HG03175 (cell line): ENCODE data around the gene STXBP1.

ENCODE experiments used
- ATAC-seq: cut with Tn5 transposase; IDR thresholded peaks from one replicate; pipeline ENCODE4 v1.9.1; 2021; ENCODE audit warnings: mild to moderate bottlenecking, moderate library complexity; ENCODE audit not compliant: unreplicated experiment

The STXBP1 gene

DNA sequence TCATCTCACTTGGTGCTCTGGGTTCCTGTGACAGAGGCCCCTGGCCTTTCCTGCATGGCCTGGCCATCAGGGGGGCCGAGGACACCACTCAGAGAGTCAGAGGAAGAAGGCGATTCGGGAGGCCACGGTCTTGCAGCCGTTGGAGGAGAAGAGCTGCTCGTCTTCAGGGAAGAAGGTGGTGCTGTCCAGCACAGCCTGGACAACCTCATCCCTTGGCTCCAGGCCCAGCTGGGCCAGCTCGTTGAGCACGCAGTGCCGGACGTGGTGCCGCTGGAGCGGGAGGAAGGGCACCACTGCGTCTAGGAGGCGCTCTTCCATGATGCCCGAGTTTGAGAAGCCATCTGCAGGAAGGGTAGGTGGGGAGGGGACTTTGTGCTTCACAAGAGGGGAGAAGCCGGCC is 119.9 kb downstream of the STXBP1 start:
- ATAC-seq: no peak

DNA sequence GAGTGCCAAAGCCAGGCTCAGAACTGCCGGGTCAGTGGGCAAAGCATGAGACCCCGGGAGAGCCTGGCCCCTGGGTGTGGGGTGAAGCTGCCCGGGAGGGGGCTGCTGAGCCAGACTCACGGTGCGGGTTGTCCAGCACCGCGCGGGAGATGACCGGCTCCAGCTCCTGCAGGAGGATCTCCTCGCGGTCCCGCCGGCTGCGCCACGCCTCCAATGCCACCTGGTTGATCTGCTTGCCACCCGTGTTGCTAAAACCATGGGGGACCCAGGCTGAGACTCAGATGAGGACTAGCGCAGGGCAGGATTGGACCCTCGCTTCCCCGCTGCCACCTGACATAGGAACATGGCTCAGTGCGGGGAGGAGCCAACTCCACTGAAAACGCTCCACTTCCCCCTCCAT is 120.4 kb downstream of the STXBP1 start:
- ATAC-seq: no peak

DNA sequence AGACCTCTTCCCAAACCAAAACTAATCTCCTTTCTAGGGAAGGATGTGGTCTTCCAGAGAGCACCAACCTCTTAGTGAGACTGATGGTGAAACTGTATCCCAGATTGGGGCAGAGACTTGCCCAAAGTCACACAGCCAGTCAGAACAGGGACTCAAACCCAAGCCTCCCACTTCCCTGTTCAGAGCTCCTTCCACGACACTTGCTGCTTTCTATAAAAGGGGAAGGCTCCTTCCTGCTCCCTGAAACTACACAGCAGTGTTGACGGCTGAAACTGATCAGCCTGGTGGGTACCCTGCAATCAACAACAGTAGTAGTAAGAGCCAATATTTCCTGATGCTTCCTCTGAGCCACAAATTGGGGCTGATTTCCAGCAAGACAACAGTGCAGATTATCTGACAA is 121.5 kb downstream of the STXBP1 start:
- ATAC-seq: no peak

DNA sequence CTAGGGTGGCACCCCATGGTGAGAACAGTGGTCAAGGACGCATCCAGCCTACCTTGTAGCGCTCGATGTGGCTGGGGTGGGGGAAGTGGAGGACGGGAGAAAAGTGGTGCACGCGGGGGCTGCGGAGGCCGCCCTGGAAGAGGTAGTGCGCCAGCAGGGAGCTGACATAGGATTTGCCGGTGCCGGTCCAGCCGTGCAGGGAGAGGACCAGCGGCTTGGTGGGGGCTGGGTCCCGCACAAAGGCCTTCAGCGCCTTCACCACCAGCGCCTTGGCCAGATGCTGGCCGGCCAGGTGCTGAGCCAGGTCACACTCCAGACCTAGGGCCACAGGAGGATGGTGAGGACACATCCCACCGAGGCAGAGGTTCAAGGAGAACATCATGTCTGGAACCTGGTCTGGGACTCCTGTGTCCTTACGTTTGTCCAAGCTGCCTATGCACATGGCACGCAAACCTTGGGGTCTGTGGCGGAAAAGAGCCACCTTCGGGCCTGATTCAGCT is 122.2 kb downstream of the STXBP1 start:
- ATAC-seq: no peak

DNA sequence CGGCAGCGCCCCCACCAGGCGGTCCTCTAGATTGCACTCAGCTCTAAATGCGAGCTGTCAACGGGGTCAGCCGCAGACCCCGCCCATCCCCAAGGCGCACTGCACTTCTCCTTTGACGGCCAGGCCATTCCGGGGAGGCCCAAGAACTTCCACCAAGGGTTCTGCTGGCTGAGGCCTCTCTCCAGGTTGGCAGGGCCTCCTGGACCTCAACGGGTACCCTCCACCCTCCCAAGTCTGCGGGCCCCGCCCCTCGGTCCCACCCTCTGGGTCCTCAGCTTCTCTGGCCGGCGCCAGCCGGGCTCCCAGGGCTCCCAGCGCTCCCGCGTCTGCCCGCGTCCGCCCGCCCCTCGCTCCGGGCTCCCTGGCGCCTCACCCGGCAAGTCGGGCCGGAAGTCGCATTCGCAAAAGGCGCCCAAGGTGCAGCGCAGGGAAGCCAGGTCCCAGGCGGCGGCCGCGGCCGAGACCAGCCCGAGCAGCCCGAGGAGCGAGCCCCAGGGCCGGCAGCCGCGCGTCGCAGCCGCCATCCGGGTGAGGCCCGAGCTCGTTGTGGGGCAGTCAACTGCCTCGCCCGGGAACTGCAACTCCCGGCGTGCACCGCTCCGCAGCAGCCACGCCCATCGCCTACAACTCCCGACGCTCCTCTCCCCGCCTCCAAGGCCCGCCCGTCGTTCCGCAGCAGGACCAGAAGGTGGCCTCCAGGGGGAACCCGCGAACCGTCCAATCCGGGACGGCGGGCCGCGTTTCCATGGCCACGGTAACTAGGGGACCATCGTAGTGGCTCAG is 122.9 kb downstream of the STXBP1 start, which contains the start of gene TOR2A:
Gene TOR2A (minus strand): TSS at position 548 of the 783 bp plus-strand sequence. CDS start 24 bp downstream, at position 524.
- peak; percentile 88 for ATAC-seq

DNA sequence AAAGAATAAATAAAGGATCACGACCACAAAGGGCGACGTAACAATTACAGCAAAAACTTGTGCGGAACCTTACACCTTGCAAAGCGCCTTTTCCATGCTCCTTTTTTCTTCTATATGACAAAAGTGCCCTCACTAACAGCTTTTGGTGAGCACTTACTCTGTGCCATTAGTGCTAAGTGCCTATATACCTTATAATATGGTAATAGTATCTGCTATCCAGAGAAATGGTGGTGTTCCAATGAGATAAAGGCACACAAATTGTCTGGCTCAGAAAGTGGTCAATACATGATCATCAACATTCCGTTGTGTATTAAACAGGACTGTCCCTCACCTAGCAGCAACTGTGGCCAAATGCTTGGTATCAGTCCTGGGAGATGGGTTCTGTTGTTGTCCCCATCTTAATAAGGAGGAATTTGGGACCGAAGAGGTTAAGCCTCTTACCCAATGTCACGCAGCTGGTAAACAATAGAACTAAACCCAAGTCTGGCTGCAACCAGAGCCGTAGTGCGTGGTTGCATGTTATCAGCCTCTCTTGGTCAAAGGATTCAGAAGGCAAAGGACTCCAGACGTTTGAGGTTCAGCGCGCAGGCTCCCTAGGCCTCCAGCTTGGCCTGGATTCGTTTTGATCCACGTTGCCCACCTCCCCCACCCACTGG is 123.6 kb downstream of the STXBP1 start:
- ATAC-seq: no peak

DNA sequence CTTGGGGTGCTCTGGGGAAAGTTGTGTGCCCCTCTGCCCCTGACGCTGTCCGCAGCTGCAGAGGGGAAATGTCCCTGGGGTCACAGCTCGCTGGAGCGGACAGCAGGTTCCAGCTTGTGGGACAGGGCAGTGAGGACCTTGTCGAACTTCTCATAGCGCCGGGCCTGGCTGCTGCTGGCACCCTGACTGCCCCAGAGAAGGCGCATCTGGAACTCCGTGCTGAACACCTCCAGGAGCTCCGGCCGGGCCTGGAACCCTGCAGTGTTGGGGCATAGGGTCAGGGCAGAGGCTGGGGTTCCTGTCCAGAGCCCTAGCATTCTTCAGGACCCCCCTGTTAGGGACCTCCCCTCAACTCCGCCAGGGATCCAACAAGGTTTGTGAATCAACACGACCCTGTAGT is 126.6 kb downstream of the STXBP1 start:
- no peak for ATAC-seq

DNA sequence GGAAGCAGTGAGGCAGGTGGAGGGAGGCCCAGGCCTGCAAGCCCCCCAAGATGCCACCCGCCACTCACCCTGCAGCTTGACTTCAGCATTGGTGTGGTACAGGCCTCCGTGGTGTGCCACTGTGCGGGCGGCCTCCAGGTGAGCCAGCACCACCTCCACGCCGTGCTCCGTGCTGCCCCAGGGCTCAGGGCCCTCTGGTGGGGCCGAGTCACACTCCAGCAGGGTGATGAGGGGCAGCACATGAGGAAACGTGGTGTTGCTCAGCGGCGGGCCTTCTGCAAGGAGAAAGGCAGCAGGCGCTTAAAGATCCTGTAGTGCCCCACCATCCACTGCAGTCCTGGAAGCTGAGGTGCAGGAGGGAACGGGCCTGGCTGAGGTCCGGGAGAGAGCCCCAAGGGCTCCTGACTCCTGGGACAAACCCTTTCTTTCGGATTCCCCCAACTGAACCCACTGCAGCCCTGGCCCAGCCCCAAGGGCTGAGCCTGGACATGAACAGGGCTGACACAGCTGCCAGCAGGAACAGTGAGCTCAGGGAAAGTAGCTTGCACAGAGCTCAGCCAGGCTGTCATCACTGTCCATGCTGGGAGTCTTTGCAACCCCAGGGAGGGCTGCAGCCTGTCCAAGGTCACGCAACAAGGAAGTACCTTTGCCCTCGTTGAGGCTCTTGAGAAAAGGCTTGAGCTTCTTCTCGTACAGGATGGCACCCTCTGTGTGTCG is 127.7 kb downstream of the STXBP1 start:
- no peak for ATAC-seq

DNA sequence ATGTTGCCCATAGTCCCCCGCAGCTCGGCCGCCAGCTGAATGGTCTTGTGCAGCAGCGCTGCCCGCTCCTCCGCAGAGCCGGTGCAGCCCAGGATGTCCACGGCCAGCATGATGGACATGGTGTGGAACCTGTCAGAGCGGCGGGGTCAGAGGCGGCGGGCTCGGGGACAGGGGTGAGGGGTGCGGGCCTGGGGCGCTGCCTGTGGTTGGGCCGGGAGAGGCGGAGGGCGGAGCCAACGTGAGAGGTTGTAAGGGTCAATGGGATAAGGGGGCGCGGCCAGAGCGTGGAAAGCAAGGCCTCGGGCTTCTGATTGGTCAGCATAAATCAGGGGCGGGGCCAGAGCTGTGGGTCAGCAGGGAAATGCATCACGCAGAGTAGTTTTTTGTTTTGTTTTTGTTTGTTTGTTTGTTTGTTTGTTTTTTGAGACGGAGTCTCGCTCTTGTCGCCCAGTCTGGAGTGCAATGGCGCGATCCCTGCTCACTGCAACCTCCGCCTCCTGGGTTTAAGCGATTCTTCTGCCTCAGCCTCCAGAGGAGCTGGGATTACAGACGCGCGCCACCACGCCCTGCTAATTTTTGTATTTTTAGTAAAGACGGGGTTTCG is 129.9 kb downstream of the STXBP1 start:
- no peak for ATAC-seq
